ENCODE data around the gene TMEM178B.
"Not testable (repeated sequence)": the region's sequence is repeated elsewhere in the genome, so short reads cannot be mapped to it uniquely, and the experiment has no call there.

- not testable (repeated sequence) for TF ChIP-seq POLR2AphosphoS5 (IDR thresholded peaks at IDR 0.05; ENCODE audit: low read depth, low read length); NRF1 (IDR thresholded peaks at IDR 0.05; ENCODE audit: low read depth, low read length); TAF1 (IDR thresholded peaks at IDR 0.05; ENCODE audit: borderline replicate concordance, low read depth, low read length); JUND (IDR thresholded peaks at IDR 0.05); RAD21 (IDR thresholded peaks at IDR 0.05; ENCODE audit: low read length); MAX (IDR thresholded peaks at IDR 0.05; ENCODE audit: low read depth)
- TF ChIP-seq, protein P1, sequence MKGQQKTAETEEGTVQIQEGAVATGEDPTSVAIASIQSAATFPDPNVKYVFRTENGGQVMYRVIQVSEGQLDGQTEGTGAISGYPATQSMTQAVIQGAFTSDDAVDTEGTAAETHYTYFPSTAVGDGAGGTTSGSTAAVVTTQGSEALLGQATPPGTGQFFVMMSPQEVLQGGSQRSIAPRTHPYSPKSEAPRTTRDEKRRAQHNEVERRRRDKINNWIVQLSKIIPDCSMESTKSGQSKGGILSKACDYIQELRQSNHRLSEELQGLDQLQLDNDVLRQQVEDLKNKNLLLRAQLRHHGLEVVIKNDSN (IDR thresholded peaks at IDR 0.05; ENCODE audit: borderline replicate concordance, low read depth), result not testable (repeated sequence)
- TF ChIP-seq, protein P2, sequence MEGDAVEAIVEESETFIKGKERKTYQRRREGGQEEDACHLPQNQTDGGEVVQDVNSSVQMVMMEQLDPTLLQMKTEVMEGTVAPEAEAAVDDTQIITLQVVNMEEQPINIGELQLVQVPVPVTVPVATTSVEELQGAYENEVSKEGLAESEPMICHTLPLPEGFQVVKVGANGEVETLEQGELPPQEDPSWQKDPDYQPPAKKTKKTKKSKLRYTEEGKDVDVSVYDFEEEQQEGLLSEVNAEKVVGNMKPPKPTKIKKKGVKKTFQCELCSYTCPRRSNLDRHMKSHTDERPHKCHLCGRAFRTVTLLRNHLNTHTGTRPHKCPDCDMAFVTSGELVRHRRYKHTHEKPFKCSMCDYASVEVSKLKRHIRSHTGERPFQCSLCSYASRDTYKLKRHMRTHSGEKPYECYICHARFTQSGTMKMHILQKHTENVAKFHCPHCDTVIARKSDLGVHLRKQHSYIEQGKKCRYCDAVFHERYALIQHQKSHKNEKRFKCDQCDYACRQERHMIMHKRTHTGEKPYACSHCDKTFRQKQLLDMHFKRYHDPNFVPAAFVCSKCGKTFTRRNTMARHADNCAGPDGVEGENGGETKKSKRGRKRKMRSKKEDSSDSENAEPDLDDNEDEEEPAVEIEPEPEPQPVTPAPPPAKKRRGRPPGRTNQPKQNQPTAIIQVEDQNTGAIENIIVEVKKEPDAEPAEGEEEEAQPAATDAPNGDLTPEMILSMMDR (IDR thresholded peaks at IDR 0.05), result not testable (repeated sequence)
Measured at GRCh38 chr7:141175728-141176127, 101.9 kb downstream of the TMEM178B start.

Data from SK-N-SH (cell line).